GM21528 (cell line): ENCODE results near the gene CCDC182.

Source experiments
- ATAC-seq: cut with Tn5 transposase; IDR thresholded peaks from one replicate; pipeline ENCODE4 v1.9.1; 2021; ENCODE audit warnings: mild to moderate bottlenecking, moderate library complexity; ENCODE audit not compliant: unreplicated experiment, low FRiP score

The CCDC182 gene

GRCh38 chr17:57758654-57759053, 13.6 kb upstream of the CCDC182 start:
- no peak for ATAC-seq

- no peak for ATAC-seq
These were observed 12.6 kb upstream of the CCDC182 start for GRCh38 chr17:57757735-57758134.

DNA sequence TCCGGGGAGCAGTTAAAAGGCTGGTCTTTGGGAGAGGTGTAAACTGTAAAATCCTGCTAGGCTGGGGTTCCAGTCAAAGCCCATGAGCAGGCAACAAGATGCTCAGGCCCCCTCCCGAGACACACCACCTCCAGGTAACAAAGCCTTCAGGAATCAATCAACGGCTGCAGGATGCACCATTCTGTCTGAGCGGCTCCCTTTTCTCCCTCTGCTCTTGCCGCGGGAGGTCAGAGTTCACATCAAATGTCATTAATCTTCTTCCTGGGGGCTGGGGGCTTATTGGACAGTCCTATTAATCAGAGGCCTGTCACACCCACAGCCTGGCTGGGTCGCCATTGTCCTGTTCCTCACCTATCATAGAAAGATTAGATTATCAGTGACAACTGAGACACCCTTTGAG, 11.9 kb upstream of the CCDC182 start:
- no peak for ATAC-seq

- no peak for ATAC-seq
These were observed 10.5 kb upstream of the CCDC182 start for GRCh38 chr17:57755480-57756070.

DNA sequence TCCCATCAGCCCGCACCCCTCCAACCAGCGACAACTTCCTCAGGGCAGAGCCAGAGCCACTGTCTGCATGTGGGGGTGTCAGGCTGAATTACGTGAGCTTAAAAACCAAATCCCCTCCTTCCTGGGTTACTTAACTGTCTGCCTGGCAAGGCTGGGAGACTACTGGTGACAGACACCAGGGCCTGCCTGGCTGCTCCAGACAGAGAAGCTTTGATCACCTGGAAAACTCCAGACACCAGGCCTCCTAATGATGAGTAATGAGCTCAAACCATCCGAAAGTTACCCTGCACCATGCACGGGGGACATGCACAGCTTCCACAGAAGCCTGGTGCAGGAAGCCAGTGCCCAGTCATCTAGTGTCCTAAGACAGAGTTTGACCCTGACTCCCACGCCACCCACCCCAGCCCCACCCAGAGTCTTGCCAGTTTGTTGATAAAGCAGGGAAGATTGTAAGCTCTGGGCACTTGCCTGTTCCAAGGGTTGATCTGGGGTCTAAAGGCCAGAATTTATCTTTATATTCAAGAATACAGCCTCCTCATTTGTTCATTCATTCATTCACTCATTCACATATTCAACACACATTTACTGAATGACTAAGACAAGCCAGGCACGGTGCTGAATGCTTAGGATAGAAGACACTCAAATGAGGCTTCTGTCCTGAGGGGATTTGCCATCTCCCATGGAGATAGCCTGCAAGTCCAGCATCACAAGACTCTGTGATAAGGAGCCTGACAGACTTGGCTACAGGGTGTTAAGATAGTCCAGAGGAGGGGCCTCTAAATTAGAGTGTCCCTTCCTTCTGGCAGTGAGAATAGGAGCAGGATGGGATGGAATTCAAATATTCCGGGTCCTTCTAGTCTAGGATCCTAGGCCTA, 7.2 kb upstream of the CCDC182 start:
- no peak for ATAC-seq

GRCh38 chr17:57751348-57751971, 6.4 kb upstream of the CCDC182 start:
- no peak for ATAC-seq

- ATAC-seq = no peak
These were observed 5.8 kb upstream of the CCDC182 start for GRCh38 chr17:57750895-57751294.

GRCh38 chr17:57750109-57750871, 5.2 kb upstream of the CCDC182 start:
- no peak for ATAC-seq

- ATAC-seq = no peak
These were observed 4.6 kb upstream of the CCDC182 start for GRCh38 chr17:57749701-57750100.

GRCh38 chr17:57747221-57748017, 2.3 kb upstream of the CCDC182 start:
- no peak for ATAC-seq

GRCh38 chr17:57746221-57746620, 1.1 kb upstream of the CCDC182 start:
- ATAC-seq = no peak

GRCh38 chr17:57744195-57745170, 616 bp downstream of the CCDC182 start:
- no peak for ATAC-seq

- ATAC-seq = no peak
These were observed 4.9 kb downstream of the CCDC182 start for GRCh38 chr17:57740235-57740528.

- ATAC-seq = no peak
These were observed 5.5 kb downstream of the CCDC182 start for GRCh38 chr17:57739402-57740234.

- ATAC-seq = no peak
These were observed 7.6 kb downstream of the CCDC182 start for GRCh38 chr17:57737450-57737849.

GRCh38 chr17:57735707-57736106, 9.4 kb downstream of the CCDC182 start:
- ATAC-seq = no peak

DNA sequence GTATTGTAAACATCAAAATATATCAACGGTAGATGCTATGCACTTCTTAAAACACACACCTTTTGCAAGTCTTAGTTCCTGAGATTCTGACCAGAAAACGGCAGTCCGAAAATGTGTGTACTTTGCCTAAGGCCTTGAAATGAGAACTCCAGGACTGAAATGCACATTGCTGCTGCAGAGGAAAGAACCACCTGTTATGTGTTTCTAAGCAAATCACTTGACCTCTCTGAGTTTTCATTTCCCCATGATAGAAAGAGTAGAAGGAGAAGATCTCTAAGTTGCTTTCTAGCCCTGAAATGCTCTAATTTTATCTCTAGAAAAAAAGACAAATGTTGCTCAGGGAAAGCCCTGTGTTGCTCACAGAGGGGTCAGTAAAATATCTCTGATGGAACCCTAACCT, 9.9 kb downstream of the CCDC182 start:
- ATAC-seq = no peak

GRCh38 chr17:57733085-57733484, 12.0 kb downstream of the CCDC182 start:
- ATAC-seq = no peak
